GM23338 (cell line): ENCODE results near the gene UMODL1. TPM values are rescaled to one million over a fixed set of nuclear protein-coding genes. Genes with fewer than 3 reads are reported as not detected.

Experiments used
- ATAC-seq: fragments of 200-7000 bp; cut with Tn5 transposase; 3 replicates; pipeline ENCODE4 v1.9.1; 2020
- DNase-seq: peaks from one replicate; pipeline ENCODE4 v3.0.0-alpha.2; 2015; ENCODE audit warnings: low spot score
- H2AFZ ChIP-seq: fragments of 200-600 bp; sonication (generic); 2 replicates; pipeline ENCODE4 v1.8.0; 2016; ENCODE audit warnings: antibody characterized with exemption, mild to moderate bottlenecking, moderate library complexity
- H3F3A ChIP-seq: fragments of 200-600 bp; sonication (generic); replicated peaks from 2 replicates; pipeline ENCODE4 v1.8.0; 2017; ENCODE audit warnings: antibody characterized with exemption, mixed run types, low read depth
- H3K27ac ChIP-seq: fragments of 200-600 bp; sonication (generic); 2 replicates; pipeline ENCODE4 v1.6.1; 2016; ENCODE audit warnings: low read depth
- H3K27me3 ChIP-seq: fragments of 200-600 bp; sonication (generic); 2 replicates; pipeline ENCODE4 v1.8.0; 2016; ENCODE audit warnings: mild to moderate bottlenecking, mixed run types, moderate library complexity; ENCODE audit not compliant: insufficient read depth
- H3K36me3 ChIP-seq: fragments of 200-600 bp; sonication (generic); 2 replicates; pipeline ENCODE4 v1.8.0; 2016; ENCODE audit warnings: mild to moderate bottlenecking; ENCODE audit not compliant: insufficient read depth
- H3K4me1 ChIP-seq: fragments of 200-600 bp; sonication (generic); 2 replicates; pipeline ENCODE4 v1.8.0; 2016; ENCODE audit warnings: mild to moderate bottlenecking, moderate library complexity; ENCODE audit not compliant: insufficient read depth
- H3K4me2 ChIP-seq: fragments of 200-600 bp; sonication (generic); 2 replicates; pipeline ENCODE4 v1.7.1; 2017; ENCODE audit warnings: mixed run types
- H3K4me3 ChIP-seq: fragments of 200-600 bp; sonication (generic); 2 replicates; pipeline ENCODE4 v1.6.1; 2016; ENCODE audit warnings: mixed run types
- H3K79me2 ChIP-seq: fragments of 200-600 bp; sonication (generic); replicated peaks from 2 replicates; pipeline ENCODE4 v1.8.0; 2017; ENCODE audit warnings: mild to moderate bottlenecking; ENCODE audit not compliant: insufficient read depth
- H3K9me2 ChIP-seq: fragments of 200-600 bp; sonication (generic); 2 replicates; pipeline ENCODE4 v1.8.0; 2017; ENCODE audit not compliant: insufficient read depth
- H4K20me1 ChIP-seq: fragments of 200-600 bp; sonication (generic); replicated peaks from 2 replicates; pipeline ENCODE4 v1.8.0; 2017; ENCODE audit warnings: mild to moderate bottlenecking; ENCODE audit not compliant: insufficient read depth
- H3K27ac Mint-ChIP-seq: 2 replicates; pipeline ENCODE4 v1.8.0; 2020; ENCODE audit warnings: inconsistent platforms, mild to moderate bottlenecking, moderate library complexity, mixed read lengths
- H3K27me3 Mint-ChIP-seq: 3 replicates; pipeline ENCODE4 v1.8.0; 2022; ENCODE audit warnings: low read depth, mild to moderate bottlenecking, moderate library complexity, mixed read lengths, inconsistent platforms; ENCODE audit not compliant: insufficient read depth, poor library complexity
- H3K36me3 Mint-ChIP-seq: 3 replicates; pipeline ENCODE4 v1.8.0; 2021; ENCODE audit warnings: low read depth, mild to moderate bottlenecking, inconsistent platforms, moderate library complexity, mixed read lengths
- H3K4me1 Mint-ChIP-seq: 3 replicates; pipeline ENCODE4 v1.8.0; 2020; ENCODE audit warnings: mild to moderate bottlenecking, inconsistent platforms, mixed read lengths
- H3K4me3 Mint-ChIP-seq: 3 replicates; pipeline ENCODE4 v1.8.0; 2021; ENCODE audit warnings: moderate library complexity, mild to moderate bottlenecking, inconsistent platforms, mixed read lengths
- H3K9me3 Mint-ChIP-seq: 3 replicates; pipeline ENCODE4 v1.8.0; 2020; ENCODE audit warnings: moderate library complexity, mild to moderate bottlenecking, inconsistent platforms, mixed read lengths
- CREB1 ChIP-seq: fragments of 250-450 bp; sonication (Bioruptor Pico); IDR thresholded peaks from 2 replicates; pipeline ENCODE4 v1.5.0; 2020; ENCODE audit warnings: low read depth, mild to moderate bottlenecking, moderate library complexity
- CTCF ChIP-seq, 2 experiments: fragments of 200-600 bp in 1 of 2; sonication (generic) in 1 of 2; conservative IDR thresholded peaks; 2 replicates each; pipeline versions ENCODE4 v1.5.1 to v1.6.1; 2016 to 2017; ENCODE audit warnings: antibody characterized with exemption in 2 of 2, low read depth in 2 of 2, mild to moderate bottlenecking in 2 of 2, moderate library complexity in 1 of 2
- ETS1 ChIP-seq: IDR thresholded peaks from 2 replicates; pipeline ENCODE4 v1.6.1; 2016; ENCODE audit warnings: antibody characterized with exemption
- EZH2 ChIP-seq: fragments of 200-600 bp; sonication (generic); IDR thresholded peaks from one replicate; pipeline ENCODE4 v1.8.0; 2017; ENCODE audit warnings: antibody characterized with exemption, mild to moderate bottlenecking, low read depth; ENCODE audit not compliant: unreplicated experiment
- JUNB ChIP-seq: IDR thresholded peaks from one replicate; pipeline ENCODE4 v1.6.1; 2016; ENCODE audit warnings: antibody characterized with exemption; ENCODE audit not compliant: unreplicated experiment
- NANOG ChIP-seq: IDR thresholded peaks from 2 replicates; pipeline ENCODE4 v1.6.1; 2016; ENCODE audit warnings: antibody characterized with exemption, borderline replicate concordance
- POLR2AphosphoS5 ChIP-seq: IDR thresholded peaks from 2 replicates; pipeline ENCODE4 v1.6.1; 2016; ENCODE audit warnings: antibody characterized with exemption, low read depth
- REST ChIP-seq: IDR thresholded peaks from one replicate; pipeline ENCODE4 v1.6.1; 2018; ENCODE audit warnings: antibody characterized with exemption; ENCODE audit not compliant: unreplicated experiment
- ZNF114 ChIP-seq: fragments of 250-450 bp; sonication (Bioruptor Pico); IDR thresholded peaks from 2 replicates; pipeline ENCODE4 v1.5.0; 2020; ENCODE audit warnings: mild to moderate bottlenecking, moderate library complexity
- ZNF331 ChIP-seq: fragments of 250-450 bp; sonication (Bioruptor Pico); IDR thresholded peaks from 2 replicates; pipeline ENCODE4 v1.5.0; 2020; ENCODE audit warnings: low read depth, mild to moderate bottlenecking, moderate library complexity
- ZNF462 ChIP-seq: fragments of 250-450 bp; sonication (Bioruptor Pico); IDR thresholded peaks from 2 replicates; pipeline ENCODE4 v1.5.0; 2020; ENCODE audit warnings: mild to moderate bottlenecking, moderate library complexity
- polyA plus RNA-seq: library from polyadenylated mRNA; unstranded; fragments of >200 nt; fragmentation: Nextera tagmentation; extraction: Ambion mirVana; gene quantifications from 2 replicates; pipeline ENCODE4 v1.2.1, GENCODE V29; 2016
- total RNA-seq: library from RNA; depleted of rRNA; stranded (reverse); fragments of >200 nt; shearing (Covaris generic); gene quantifications from 2 replicates; pipeline ENCODE4 v1.2.3, GENCODE V29; 2014

Gene UMODL1
- total and polyA plus RNA-seq, 2 experiments from 2014 or later, result not detected

GRCh38 chr21:42094811-42095210 is 23.7 kb downstream of the UMODL1 start (continued):
- TF ChIP-seq ZNF462 (CRISPR knock-in tag) (no peak), NANOG (no peak), ZNF331 (CRISPR knock-in tag) (no peak), POLR2AphosphoS5 (no peak), CREB1 (CRISPR knock-in tag) (no peak), ZNF114 (CRISPR knock-in tag) (no peak), ETS1 (no peak)

- H3K4me2 ChIP-seq, result no peak overlapping the region
- H3K36me3 ChIP-seq, result no peaks in the 10 kb centered on the region
- no peaks in the 10 kb centered on the region for H4K20me1 ChIP-seq
- no peak overlapping the region for H3K4me3 Mint-ChIP-seq
- H3K4me1 Mint-ChIP-seq, result peaks cover 15% of the 10 kb centered on the region
- H3K9me2 ChIP-seq, result no peaks in the 10 kb centered on the region
- no peak overlapping the region for H3K27ac ChIP-seq
- H3F3A ChIP-seq, result no peaks in the 10 kb centered on the region
- no peak overlapping the region for H2AFZ ChIP-seq
- DNase-seq (no peak), ATAC-seq (no peak)
- H3K27ac Mint-ChIP-seq, result no peak overlapping the region
- H3K9me3 Mint-ChIP-seq, result peaks cover 16% of the 10 kb centered on the region
- H3K27me3 Mint-ChIP-seq, result peaks cover 13% of the 10 kb centered on the region
- H3K27me3 ChIP-seq, result no peaks in the 10 kb centered on the region
- no peaks in the 10 kb centered on the region for H3K79me2 ChIP-seq
- peaks cover 11% of the 10 kb centered on the region; the same call in 2 of the 3 replicates for H3K36me3 Mint-ChIP-seq
- no peak overlapping the region for H3K4me3 ChIP-seq
- H3K4me1 ChIP-seq, result peaks cover 7% of the 10 kb centered on the region; the same call in 1 of the 2 replicates
- TF ChIP-seq CREB1 (CRISPR knock-in tag) (no peak), JUNB (no peak), ZNF114 (CRISPR knock-in tag) (no peak), ETS1 (no peak), REST (no peak), NANOG (no peak), POLR2AphosphoS5 (no peak), EZH2 (no peak), CTCF (conservative IDR thresholded peaks at IDR 0.05; ENCODE audit: low read depth in 2 of 2) (no peak)
Observed at GRCh38 chr21:42095581-42095980, 24.5 kb downstream of the UMODL1 start.
